ENCODE measurements around the gene DGCR6L. TPM values are rescaled to one million over a fixed set of nuclear protein-coding genes. Genes with fewer than 3 reads are reported as not detected.
"Not testable (repeated sequence)": the region's sequence is repeated elsewhere in the genome, so short reads cannot be mapped to it uniquely, and the experiment has no call there.

DGCR6L gene
- total RNA-seq, 4 donors from 2014 or later = 62.5 to 123 (median 90.8) TPM

DNA sequence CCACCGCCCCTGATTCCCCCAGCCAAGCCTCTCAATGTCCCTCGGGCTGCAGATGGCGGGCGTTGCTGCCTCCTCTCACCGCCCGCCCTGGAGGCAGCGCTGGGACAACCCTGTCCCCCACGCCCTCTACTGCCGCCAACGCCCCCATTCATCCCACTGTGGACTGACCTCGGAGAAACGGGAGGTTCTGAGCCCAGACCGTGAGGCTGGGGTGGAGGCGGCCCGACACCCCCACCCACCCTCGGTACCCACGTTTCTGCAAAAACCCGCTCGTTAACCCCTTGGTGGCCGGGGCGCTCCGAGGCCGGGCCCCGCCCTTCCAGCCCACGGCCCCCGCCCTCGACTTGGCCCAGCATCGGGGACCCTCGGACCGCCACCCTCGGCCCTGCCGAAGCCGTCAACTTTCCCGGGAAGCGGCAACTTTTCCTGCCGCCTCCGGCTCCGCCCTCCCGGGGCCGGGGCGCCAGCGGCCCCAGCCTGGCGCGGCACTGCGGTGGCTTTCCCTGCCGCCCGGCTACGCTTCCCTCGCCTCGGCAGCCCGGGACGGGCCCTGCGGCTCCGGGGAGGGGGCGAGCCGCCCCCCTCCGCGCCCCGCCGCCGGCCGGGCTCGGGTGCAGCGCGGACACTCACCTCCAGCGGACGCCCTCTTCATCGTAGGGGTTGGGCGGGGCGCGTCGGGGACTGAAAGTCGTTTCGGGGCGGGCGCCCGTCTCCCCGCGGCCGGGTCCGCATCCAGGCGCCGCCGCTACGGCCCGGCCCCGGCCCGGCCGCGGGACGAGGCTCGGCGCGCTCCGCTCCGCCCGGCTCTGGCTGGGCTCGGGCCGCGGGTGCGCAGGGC, 52.2 kb downstream of the DGCR6L start:
- 2 to 9% methylated on average over 11 to 13 of the region's 101 CpGs for WGBS, 2 donors
- peak; percentile 55 for DNase-seq
- H3K27me3 ChIP-seq = no peaks in the 10 kb centered on the region
- no peaks in the 10 kb centered on the region for H3K36me3 ChIP-seq
- intact Hi-C loops (cut with DNase I) = loop anchor here (5.0 kb wide), 1 partner anchor 110 kb away; no protein-coding TSS in a partner anchor
- peak overlapping the region in 2 of 3 donors; percentile 17 to 54 for H3K4me3 ChIP-seq (replicated peaks in 1 of 3)
- H3K27ac ChIP-seq = no peak overlapping the region
- H3K9me3 ChIP-seq = no peaks in the 10 kb centered on the region
- H3K4me1 ChIP-seq = peaks cover 11 to 13% of the 10 kb centered on the region in 2 donors
- TF ChIP-seq CTCF (IDR thresholded peaks at IDR 0.05) = no peak
- no peak for TF ChIP-seq POLR2A (IDR thresholded peaks at IDR 0.05)

- Histone ChIP-seq H3K4me1 (peaks cover 11 to 13% of the 10 kb centered on the region in 2 donors), H3K4me3 (replicated peaks in 1 of 3) (peak overlapping the region in 1 of 3 donors; percentile 54)
- H3K27ac ChIP-seq, H3K9me3 ChIP-seq, H3K27me3 ChIP-seq, H3K36me3 ChIP-seq: not testable (repeated sequence)
- DNase-seq = peak in 1 of 2 donors; percentile 9
- 58 to 74% methylated on average over 20 of the region's 33 CpGs for WGBS, 2 donors
- intact Hi-C loops (cut with DNase I) = loop anchor here (5.0 kb wide), 1 partner anchor 110 kb away; no protein-coding TSS in a partner anchor
Measured at GRCh38 chr22:20266667-20267440, 53.0 kb downstream of the DGCR6L start.

- intact Hi-C loops (cut with DNase I) = loop anchor here (5.0 kb wide), 1 partner anchor 109 kb away; no protein-coding TSS in a partner anchor
- H3K27ac ChIP-seq; DNase-seq; H3K4me3 ChIP-seq (replicated peaks in 1 of 3); H3K36me3 ChIP-seq; H3K9me3 ChIP-seq; H3K27me3 ChIP-seq: not testable (repeated sequence)
- WGBS, 2 donors = 97 to 100% methylated on average over 9 to 13 of the region's 15 CpGs
- peaks cover 11 to 13% of the 10 kb centered on the region in 2 donors for H3K4me1 ChIP-seq
Measured at GRCh38 chr22:20265772-20266666, 53.8 kb downstream of the DGCR6L start.

DNA sequence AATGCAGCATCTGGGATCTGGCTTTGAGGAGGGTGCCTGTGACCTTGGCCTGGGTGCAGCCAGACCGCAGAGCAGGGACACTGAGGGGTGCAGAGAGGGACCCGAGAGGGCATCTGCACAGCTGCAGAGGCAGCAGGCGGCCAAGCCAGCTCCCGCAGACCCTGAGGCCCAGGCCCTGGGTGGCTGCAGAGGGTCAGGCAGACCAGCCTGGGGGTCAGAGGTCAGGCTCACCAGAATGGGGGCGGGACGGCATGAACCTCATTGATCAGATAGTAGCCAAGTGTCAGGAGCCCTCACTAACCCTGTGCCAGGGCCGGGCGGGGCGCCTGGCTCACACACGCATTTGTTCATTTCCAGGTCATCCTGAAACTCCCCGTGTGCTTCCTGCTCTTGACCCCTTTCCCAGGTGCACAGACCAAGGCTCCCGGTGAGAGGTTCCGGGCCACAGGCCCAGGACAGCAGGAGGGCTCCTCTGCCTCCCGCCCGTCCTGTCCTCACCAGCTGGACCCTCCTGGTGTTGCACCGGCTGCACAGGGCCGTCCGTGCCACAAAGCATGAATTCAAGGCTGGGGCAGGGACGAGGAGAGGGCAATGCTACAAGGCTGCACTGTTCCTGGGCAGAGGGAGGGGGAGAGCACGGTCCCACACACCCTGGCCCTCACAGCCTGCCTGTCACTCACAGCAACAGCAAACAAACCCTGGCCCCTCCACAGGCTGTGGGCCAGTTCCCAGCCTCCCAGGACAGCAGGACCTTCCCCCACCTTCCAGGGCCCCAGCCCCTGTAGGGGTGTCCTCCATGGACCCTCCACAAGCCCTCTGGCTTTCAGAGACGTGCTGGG, 55.0 kb downstream of the DGCR6L start:
- Histone ChIP-seq H3K9me3 (no peaks in the 10 kb centered on the region), H3K4me3 (replicated peaks in 1 of 3) (no peak overlapping the region), H3K4me1 (peaks cover 11 to 13% of the 10 kb centered on the region in 2 donors), H3K27me3 (no peaks in the 10 kb centered on the region), H3K27ac (no peak overlapping the region), H3K36me3 (no peaks in the 10 kb centered on the region)
- TF ChIP-seq CTCF (IDR thresholded peaks at IDR 0.05) (no peak), POLR2A (IDR thresholded peaks at IDR 0.05) (no peak)
- DNase-seq = no peak
- intact Hi-C loops (cut with DNase I) = loop anchor here (5.0 kb wide), 1 partner anchor 108 kb away; no protein-coding TSS in a partner anchor
- WGBS, 2 donors = 87 to 92% methylated on average over 16 to 19 of the region's 21 CpGs

Other genes with a start within 250 kb of the DGCR6L start
- gene DGCR8, start 239.8 kb downstream of the DGCR6L start, total RNA-seq = 10 to 100 TPM; 28.9 to 48.8 (median 31.5) TPM
- gene RANBP1, start 204.0 kb downstream of the DGCR6L start, total RNA-seq = 100 to 1,000 TPM; 125 to 232 (median 173) TPM
- gene TRMT2A, start 202.8 kb downstream of the DGCR6L start, total RNA-seq = 10 to 100 TPM; 36.9 to 65.5 (median 53.3) TPM
- 10 to 100 TPM; 13.4 to 22.4 (median 18.9) TPM for gene ZDHHC8, start 188.3 kb downstream of the DGCR6L start, total RNA-seq
- gene CCDC188, start 169.0 kb downstream of the DGCR6L start, total RNA-seq = 1 to 10 TPM in 1 of 4 donors, under 1 TPM in 1, not detected in 2; 0.39 to 2.1 TPM
- 1 to 10 TPM; 4.0 to 8.6 (median 5.9) TPM for gene RTN4R, start 51.7 kb downstream of the DGCR6L start, total RNA-seq
- 10 to 100 TPM in 3 of 4 donors, 1 to 10 TPM in 1; 9.8 to 15.0 (median 12.0) TPM for gene ZNF74, start 74.1 kb upstream of the DGCR6L start, total RNA-seq
- gene SCARF2, start 117.8 kb upstream of the DGCR6L start, total RNA-seq = 10 to 100 TPM; 14.4 to 23.1 (median 20.4) TPM
- 10 to 100 TPM; 38.0 to 76.9 (median 61.0) TPM for gene KLHL22, start 175.7 kb upstream of the DGCR6L start, total RNA-seq
- gene MED15, start 187.6 kb upstream of the DGCR6L start, total RNA-seq = 10 to 100 TPM; 33.6 to 65.1 (median 36.1) TPM

Measured in thyroid gland (tissue), 4 donors.